Measurements from ENCODE around the gene RPS24.

RPS24 gene

GRCh38 chr10:78025685-78026364 is 7.8 kb upstream of the RPS24 start:
- no peak for DNase-seq (ENCODE audit: low spot score)
- in situ Hi-C loops (cut with MboI; ENCODE audit: low pct_unique_long_range_greater_than_20kb, low sequenced_read_pairs, unreplicated experiment): loop anchor here (25.0 kb wide), 1 partner anchor 1161 kb away; no protein-coding TSS in a partner anchor

GRCh38 chr10:78028438-78029268 is 5.0 kb upstream of the RPS24 start:
- in situ Hi-C loops (cut with MboI; ENCODE audit: low pct_unique_long_range_greater_than_20kb, low sequenced_read_pairs, unreplicated experiment): loop anchor here (25.0 kb wide), 1 partner anchor 1159 kb away; no protein-coding TSS in a partner anchor
- DNase-seq (ENCODE audit: low spot score): no peak
- no peak for TF ChIP-seq CTCF (IDR thresholded peaks at IDR 0.05; ENCODE audit: extremely low read depth, insufficient read depth, missing control alignments)

More at GRCh38 chr10:78025685-78026364, 7.8 kb upstream of the RPS24 start:
- TF ChIP-seq CTCF (IDR thresholded peaks at IDR 0.05; ENCODE audit: extremely low read depth, insufficient read depth, missing control alignments): no peak

GRCh38 chr10:78029269-78030226 is 4.1 kb upstream of the RPS24 start, which contains the start of gene POLR3A:
Gene POLR3A, minus strand, starts transcription at chr10:78029515. Its CDS starts 108 bp downstream, at chr10:78029407.
- in situ Hi-C loops (cut with MboI; ENCODE audit: low pct_unique_long_range_greater_than_20kb, low sequenced_read_pairs, unreplicated experiment): loop anchor here (25.0 kb wide), 1 partner anchor 1158 kb away; no protein-coding TSS in a partner anchor
- TF ChIP-seq CTCF (IDR thresholded peaks at IDR 0.05; ENCODE audit: extremely low read depth, insufficient read depth, missing control alignments): peak; percentile 65
- peak; percentile 90 for DNase-seq (ENCODE audit: low spot score)

- in situ Hi-C loops (cut with MboI; ENCODE audit: low pct_unique_long_range_greater_than_20kb, low sequenced_read_pairs, unreplicated experiment): loop anchor here (25.0 kb wide), 1 partner anchor 1154 kb away; no protein-coding TSS in a partner anchor
- no peak for TF ChIP-seq CTCF (IDR thresholded peaks at IDR 0.05; ENCODE audit: extremely low read depth, insufficient read depth, missing control alignments)
- no peak for DNase-seq (ENCODE audit: low spot score)
Observed at GRCh38 chr10:78033387-78033636, 351 bp upstream of the RPS24 start.

GRCh38 chr10:78035025-78035424 is 1.4 kb downstream of the RPS24 start:
- in situ Hi-C loops (cut with MboI; ENCODE audit: low pct_unique_long_range_greater_than_20kb, low sequenced_read_pairs, unreplicated experiment): loop anchor here (25.0 kb wide), 1 partner anchor 1152 kb away; no protein-coding TSS in a partner anchor
- no peak for TF ChIP-seq CTCF (IDR thresholded peaks at IDR 0.05; ENCODE audit: extremely low read depth, insufficient read depth, missing control alignments)
- no peak for DNase-seq (ENCODE audit: low spot score)

GRCh38 chr10:78035437-78035836 is 1.8 kb downstream of the RPS24 start:
- in situ Hi-C loops (cut with MboI; ENCODE audit: low pct_unique_long_range_greater_than_20kb, low sequenced_read_pairs, unreplicated experiment): loop anchor here (25.0 kb wide), 1 partner anchor 1152 kb away; no protein-coding TSS in a partner anchor
- TF ChIP-seq CTCF (IDR thresholded peaks at IDR 0.05; ENCODE audit: extremely low read depth, insufficient read depth, missing control alignments): no peak
- no peak for DNase-seq (ENCODE audit: low spot score)
